Fibroblast of lung (primary cell): ENCODE results near the gene PEPD. TPM values are rescaled to one million over a fixed set of nuclear protein-coding genes. Genes with fewer than 3 reads are reported as not detected.
A peak's percentile ranks its signal among the peaks of the same experiment; 100 is the strongest.

Source experiments
- DNase-seq, 2 donors: peaks; one replicate each; pipeline versions ENCODE4 v3.0.0 to v3.0.0-alpha.2; 2010; ENCODE audit warnings: low read depth in 2 of 2
- H2AFZ ChIP-seq: 2 replicates; pipeline ENCODE4 v1.5.1; 2012; ENCODE audit warnings: low read length, control low read depth, inconsistent platforms
- H3K27ac ChIP-seq: 2 replicates; pipeline ENCODE4 v1.5.1; 2011; ENCODE audit warnings: low read length, control low read depth; ENCODE audit not compliant: insufficient read depth
- H3K27me3 ChIP-seq: 2 replicates; pipeline ENCODE4 v1.5.1; 2011; ENCODE audit warnings: mild to moderate bottlenecking, low read length; ENCODE audit not compliant: control insufficient read depth, insufficient read depth
- H3K36me3 ChIP-seq: 2 replicates; pipeline ENCODE4 v1.5.1; 2011; ENCODE audit warnings: low read length; ENCODE audit not compliant: control insufficient read depth, insufficient read depth
- H3K4me1 ChIP-seq: 2 replicates; pipeline ENCODE4 v1.5.1; 2011; ENCODE audit warnings: low read length; ENCODE audit not compliant: control insufficient read depth, insufficient read depth; ENCODE audit errors: extremely low read depth
- H3K4me2 ChIP-seq: 2 replicates; pipeline ENCODE4 v1.5.1; 2011; ENCODE audit warnings: low read length, control low read depth; ENCODE audit not compliant: insufficient read depth; ENCODE audit errors: extremely low read depth
- H3K4me3 ChIP-seq, 4 experiments: fragments of 200-600 bp in 1 of 4; sonication (generic) in 1 of 4; replicated peaks in 1 of 4; 2 replicates each; pipeline ENCODE4 v1.5.1; 2011 to 2016; ENCODE audit warnings: low read length in 4 of 4, low read depth in 3 of 4, mild to moderate bottlenecking in 3 of 4, control low read depth in 2 of 4, inconsistent platforms in 1 of 4, mixed read lengths in 1 of 4; ENCODE audit not compliant: insufficient read depth in 1 of 4; ENCODE audit errors: control extremely low read depth in 1 of 4
- H3K79me2 ChIP-seq: 2 replicates; pipeline ENCODE4 v1.5.1; 2012; ENCODE audit warnings: mild to moderate bottlenecking, low read length, inconsistent platforms; ENCODE audit not compliant: control insufficient read depth, insufficient read depth
- H3K9ac ChIP-seq: 2 replicates; pipeline ENCODE4 v1.5.1; 2011; ENCODE audit warnings: mild to moderate bottlenecking, low read length, control low read depth; ENCODE audit not compliant: insufficient read depth
- H3K9me3 ChIP-seq: 2 replicates; pipeline ENCODE4 v1.5.1; 2012; ENCODE audit warnings: low read depth, low read length; ENCODE audit not compliant: control insufficient read depth, insufficient read depth
- H4K20me1 ChIP-seq: 2 replicates; pipeline ENCODE4 v1.5.1; 2011; ENCODE audit warnings: low read length; ENCODE audit not compliant: control insufficient read depth, insufficient read depth; ENCODE audit errors: extremely low read depth
- EZH2 ChIP-seq: IDR thresholded peaks from 2 replicates; pipeline ENCODE4 v1.5.1; 2012; ENCODE audit warnings: low read length, control low read depth, mild to moderate bottlenecking; ENCODE audit errors: missing control alignments
- polyA plus RNA-seq, 2 donors: library from polyadenylated mRNA; depleted of rRNA in 1 of 2; stranded (reverse) in 1 of 2; unstranded in 1 of 2; fragments of >200 nt; gene quantifications; 2 replicates each; pipeline ENCODE4 v1.2.1, GENCODE V29; 2011 to 2012; ENCODE audit warnings: missing spikeins in 1 of 2
- total RNA-seq: library from RNA; depleted of rRNA; stranded (reverse); fragments of >200 nt; gene quantifications from 2 replicates; pipeline ENCODE4 v1.2.1, GENCODE V29; 2014
- TF ChIP-seq, protein P1 (sequence below), 2 donors: IDR thresholded peaks in 1 of 2; conservative IDR thresholded peaks in 1 of 2; 1 replicate in 1 of 2; 2 replicates in 1 of 2; pipeline ENCODE4 v1.5.1; 2011 to 2012; ENCODE audit warnings: low read length in 2 of 2, control low read depth in 1 of 2, inconsistent platforms in 1 of 2, low read depth in 1 of 2, mild to moderate bottlenecking in 1 of 2

The PEPD gene
- total and polyA plus RNA-seq, 2 donors (not counting 1 experiment from before 2014, with no cell fraction given), result 59.8 to 81.9 TPM

- Histone ChIP-seq H3K9me3 (no peaks in the 10 kb centered on the region), H3K36me3 (peaks cover 3% of the 10 kb centered on the region), H3K27me3 (no peaks in the 10 kb centered on the region), H4K20me1 (peaks cover 2% of the 10 kb centered on the region), H3K4me1 (peaks cover 6% of the 10 kb centered on the region), H3K4me2 (no peak overlapping the region), H2AFZ (no peak overlapping the region), H3K79me2 (peaks cover 53% of the 10 kb centered on the region), H3K27ac (no peak overlapping the region), H3K9ac (no peak overlapping the region), H3K4me3 (no peak overlapping the region)
- DNase-seq, result peak in 1 of 2 donors; percentile 15
- TF ChIP-seq, protein P1, sequence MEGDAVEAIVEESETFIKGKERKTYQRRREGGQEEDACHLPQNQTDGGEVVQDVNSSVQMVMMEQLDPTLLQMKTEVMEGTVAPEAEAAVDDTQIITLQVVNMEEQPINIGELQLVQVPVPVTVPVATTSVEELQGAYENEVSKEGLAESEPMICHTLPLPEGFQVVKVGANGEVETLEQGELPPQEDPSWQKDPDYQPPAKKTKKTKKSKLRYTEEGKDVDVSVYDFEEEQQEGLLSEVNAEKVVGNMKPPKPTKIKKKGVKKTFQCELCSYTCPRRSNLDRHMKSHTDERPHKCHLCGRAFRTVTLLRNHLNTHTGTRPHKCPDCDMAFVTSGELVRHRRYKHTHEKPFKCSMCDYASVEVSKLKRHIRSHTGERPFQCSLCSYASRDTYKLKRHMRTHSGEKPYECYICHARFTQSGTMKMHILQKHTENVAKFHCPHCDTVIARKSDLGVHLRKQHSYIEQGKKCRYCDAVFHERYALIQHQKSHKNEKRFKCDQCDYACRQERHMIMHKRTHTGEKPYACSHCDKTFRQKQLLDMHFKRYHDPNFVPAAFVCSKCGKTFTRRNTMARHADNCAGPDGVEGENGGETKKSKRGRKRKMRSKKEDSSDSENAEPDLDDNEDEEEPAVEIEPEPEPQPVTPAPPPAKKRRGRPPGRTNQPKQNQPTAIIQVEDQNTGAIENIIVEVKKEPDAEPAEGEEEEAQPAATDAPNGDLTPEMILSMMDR (conservative IDR thresholded peaks at IDR 0.05 in 1 of 2, IDR thresholded peaks at IDR 0.05 in 1 of 2; ENCODE audit: low read depth in 1 of 2, low read length in 2 of 2), result no peak
- TF ChIP-seq EZH2, result no peak
Measured at GRCh38 chr19:33377586-33378475, 143.8 kb downstream of the PEPD start.

DNA sequence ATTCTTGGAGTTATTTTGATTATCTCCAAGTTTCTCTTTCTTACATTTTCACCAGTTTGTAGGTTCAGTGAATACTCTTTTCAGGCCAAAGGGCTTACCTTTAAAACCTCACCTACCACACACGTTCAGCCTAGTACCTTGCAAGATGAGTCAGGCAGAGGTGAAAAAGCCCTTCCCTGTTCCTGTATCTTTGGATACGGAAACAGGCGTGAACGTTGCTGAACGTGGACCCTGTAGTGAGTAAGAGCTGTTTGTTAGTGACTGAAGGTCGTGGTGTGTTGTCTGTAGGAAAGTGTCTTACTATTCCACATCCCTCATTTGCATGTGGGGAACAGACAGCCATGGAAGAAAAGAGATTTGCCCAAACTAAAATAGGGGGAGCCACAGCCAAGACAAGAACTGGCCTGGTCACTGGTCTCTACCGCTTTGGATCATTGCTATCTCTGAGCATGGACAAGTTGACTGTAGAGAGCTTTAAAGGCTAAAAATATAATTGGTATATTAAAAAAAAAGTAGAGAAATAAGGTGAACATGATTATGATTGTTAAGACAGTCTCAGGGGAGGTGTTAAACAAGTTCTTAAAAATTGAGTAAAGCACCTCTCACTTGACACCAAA lies 144.5 kb downstream of the PEPD start:
- H3K36me3 ChIP-seq, result peaks cover 3% of the 10 kb centered on the region
- H3K4me1 ChIP-seq, result peaks cover 6% of the 10 kb centered on the region
- H3K27me3 ChIP-seq, result no peaks in the 10 kb centered on the region
- H3K9ac ChIP-seq, result no peak overlapping the region
- TF ChIP-seq, protein P1 (conservative IDR thresholded peaks at IDR 0.05 in 1 of 2, IDR thresholded peaks at IDR 0.05 in 1 of 2; ENCODE audit: low read depth in 1 of 2, low read length in 2 of 2), result no peak
- no peak for TF ChIP-seq EZH2
- H4K20me1 ChIP-seq, result peaks cover 2% of the 10 kb centered on the region
- no peak overlapping the region for H2AFZ ChIP-seq
- H3K4me3 ChIP-seq, result no peak overlapping the region
- H3K9me3 ChIP-seq, result no peaks in the 10 kb centered on the region
- H3K27ac ChIP-seq, result no peak overlapping the region
- no peak for DNase-seq
- H3K4me2 ChIP-seq, result no peak overlapping the region
- peaks cover 53% of the 10 kb centered on the region for H3K79me2 ChIP-seq

DNA sequence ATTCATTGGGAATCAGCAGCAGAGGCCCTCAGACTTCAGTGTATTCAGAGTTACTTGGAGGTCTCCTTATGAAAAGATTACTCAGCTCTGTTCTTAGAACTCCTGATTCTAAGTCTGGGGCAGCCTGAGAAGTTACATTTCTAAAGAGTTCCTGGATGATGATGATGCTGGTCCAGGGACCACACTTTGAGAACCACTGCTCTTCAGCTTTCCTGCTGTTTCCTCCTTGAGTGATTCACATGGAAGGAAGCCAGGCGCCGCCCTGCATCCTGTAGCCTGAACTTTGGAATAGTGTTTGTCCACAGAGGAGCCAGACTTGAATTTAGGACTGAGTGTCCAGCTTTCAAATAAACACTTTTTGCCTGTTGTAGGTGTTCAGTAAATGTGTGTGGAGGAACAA lies 145.2 kb downstream of the PEPD start:
- H3K4me1 ChIP-seq, result peaks cover 6% of the 10 kb centered on the region
- DNase-seq, result peak; percentile 81 to 89
- no peak overlapping the region for H2AFZ ChIP-seq
- no peak overlapping the region for H3K4me3 ChIP-seq
- peaks cover 2% of the 10 kb centered on the region for H4K20me1 ChIP-seq
- H3K9me3 ChIP-seq, result no peaks in the 10 kb centered on the region
- peaks cover 2% of the 10 kb centered on the region for H3K36me3 ChIP-seq
- H3K79me2 ChIP-seq, result peaks cover 53% of the 10 kb centered on the region
- H3K27me3 ChIP-seq, result no peaks in the 10 kb centered on the region
- no peak overlapping the region for H3K4me2 ChIP-seq
- no peak overlapping the region for H3K9ac ChIP-seq
- TF ChIP-seq EZH2, result no peak
- TF ChIP-seq, protein P1 (conservative IDR thresholded peaks at IDR 0.05 in 1 of 2, IDR thresholded peaks at IDR 0.05 in 1 of 2; ENCODE audit: low read depth in 1 of 2, low read length in 2 of 2), result no peak
- no peak overlapping the region for H3K27ac ChIP-seq
